ENCODE results near the gene POTEH.
"Not testable (repeated sequence)": the region's sequence is repeated elsewhere in the genome, so short reads cannot be mapped to it uniquely, and the experiment has no call there.

The POTEH gene

GRCh38 chr22:15689749-15690125 lies at the start of gene POTEH:
POTEH (plus strand) TSS chr22:15690026; CDS start chr22:15690078, 52 bp downstream.
- DNase-seq (ENCODE audit: low read depth in 2 of 2, low spot score in 1 of 2): not testable (repeated sequence)

GRCh38 chr22:15642288-15642861 lies 47.5 kb upstream of the POTEH start:
- not testable (repeated sequence) for DNase-seq (ENCODE audit: low read depth in 2 of 2, low spot score in 1 of 2)

DNA sequence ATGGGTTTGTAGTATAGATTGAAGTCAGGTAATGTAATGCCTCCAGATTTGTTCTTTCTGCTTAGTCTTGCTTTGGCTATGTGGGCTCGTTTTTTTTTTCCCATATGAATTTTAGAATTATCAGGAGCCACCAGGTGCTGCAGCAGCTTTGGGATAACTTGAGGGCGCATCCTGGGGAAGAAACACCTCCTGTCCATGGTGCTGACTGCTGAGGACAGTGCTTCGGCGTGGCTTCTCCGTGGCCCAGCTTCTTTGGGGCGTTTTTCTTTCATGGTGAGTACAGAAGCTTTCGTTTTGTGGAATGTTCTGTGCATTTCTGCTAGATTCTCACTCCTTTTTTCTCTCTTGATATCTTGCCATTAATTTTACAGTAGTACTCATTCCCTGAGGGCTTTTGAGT lies 37.9 kb upstream of the POTEH start:
- DNase-seq (ENCODE audit: low read depth in 2 of 2, low spot score in 1 of 2): not testable (repeated sequence)

GRCh38 chr22:15652738-15653137 lies 37.1 kb upstream of the POTEH start:
- not testable (repeated sequence) for DNase-seq (ENCODE audit: low read depth in 2 of 2, low spot score in 1 of 2)

DNA sequence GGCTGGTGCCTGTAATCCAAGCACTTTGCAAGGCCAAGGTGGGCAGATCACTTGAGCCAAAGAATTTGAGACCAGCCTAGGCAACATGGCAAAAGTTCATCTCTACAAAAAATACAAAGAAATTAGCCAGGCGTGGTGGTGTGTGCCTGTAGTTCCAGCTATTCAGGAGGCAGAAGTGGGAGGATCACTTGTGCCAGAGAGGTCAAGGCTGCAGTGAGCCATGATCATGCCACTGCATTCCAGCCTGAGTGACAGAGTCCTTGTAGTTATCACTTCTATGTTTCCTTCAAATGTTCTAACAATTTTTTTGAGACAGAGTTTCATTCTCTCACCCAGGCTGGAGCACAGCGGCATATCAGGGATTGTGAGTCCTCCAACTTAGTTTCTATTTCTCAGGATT lies 36.6 kb upstream of the POTEH start:
- not testable (repeated sequence) for DNase-seq (ENCODE audit: low read depth in 2 of 2, low spot score in 1 of 2)

DNA sequence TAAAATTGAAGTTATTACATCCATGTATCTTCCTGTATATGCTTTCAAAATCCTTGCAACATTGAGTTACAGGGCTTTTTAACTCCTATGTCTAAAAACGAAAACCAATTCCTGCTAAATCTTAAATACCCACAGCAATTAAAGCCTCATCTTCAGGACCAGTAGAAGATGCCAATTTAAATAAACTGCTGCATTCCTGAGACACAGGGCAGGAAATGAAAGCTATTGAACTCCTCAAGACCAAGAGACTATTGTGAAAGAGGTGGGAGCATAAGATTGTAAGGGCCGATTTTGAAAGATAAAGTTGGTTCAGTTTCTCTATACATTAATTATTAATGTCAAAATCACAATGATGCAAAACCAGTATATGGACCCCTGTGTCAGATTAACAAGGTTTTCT lies 28.7 kb upstream of the POTEH start:
- not testable (repeated sequence) for DNase-seq (ENCODE audit: low read depth in 2 of 2, low spot score in 1 of 2)

GRCh38 chr22:15664682-15665081 lies 25.1 kb upstream of the POTEH start:
- DNase-seq (ENCODE audit: low read depth in 2 of 2, low spot score in 1 of 2): not testable (repeated sequence)

- not testable (repeated sequence) for DNase-seq (ENCODE audit: low read depth in 2 of 2, low spot score in 1 of 2)
Observed at GRCh38 chr22:15665478-15665877, 24.3 kb upstream of the POTEH start.

- not testable (repeated sequence) for DNase-seq (ENCODE audit: low read depth in 2 of 2, low spot score in 1 of 2)
Observed at GRCh38 chr22:15669430-15669829, 20.4 kb upstream of the POTEH start.

DNA sequence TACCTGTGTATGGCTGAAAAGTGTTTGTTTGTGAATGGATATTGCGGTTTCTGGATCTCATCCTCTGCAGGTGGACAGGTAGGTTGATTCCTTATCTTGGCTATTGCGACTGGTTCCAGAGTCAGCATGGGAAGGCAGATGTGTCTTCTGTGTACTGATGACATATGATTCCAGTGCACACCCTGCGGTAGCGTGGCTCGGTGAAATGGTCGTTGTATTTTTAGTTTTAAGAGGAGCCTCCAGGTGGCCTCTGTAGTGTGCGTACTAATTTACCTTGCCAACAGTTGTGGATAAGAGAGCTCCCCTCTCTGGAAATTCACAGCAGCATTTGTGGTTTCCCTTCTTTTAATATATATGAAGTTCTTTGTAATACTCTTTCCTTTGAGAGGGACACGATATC lies 10.1 kb upstream of the POTEH start:
- DNase-seq (ENCODE audit: low read depth in 2 of 2, low spot score in 1 of 2): not testable (repeated sequence)

GRCh38 chr22:15684115-15684514 lies 5.7 kb upstream of the POTEH start:
- not testable (repeated sequence) for DNase-seq (ENCODE audit: low read depth in 2 of 2, low spot score in 1 of 2)

GRCh38 chr22:15684695-15685094 lies 5.1 kb upstream of the POTEH start:
- DNase-seq (ENCODE audit: low read depth in 2 of 2, low spot score in 1 of 2): not testable (repeated sequence)

DNA sequence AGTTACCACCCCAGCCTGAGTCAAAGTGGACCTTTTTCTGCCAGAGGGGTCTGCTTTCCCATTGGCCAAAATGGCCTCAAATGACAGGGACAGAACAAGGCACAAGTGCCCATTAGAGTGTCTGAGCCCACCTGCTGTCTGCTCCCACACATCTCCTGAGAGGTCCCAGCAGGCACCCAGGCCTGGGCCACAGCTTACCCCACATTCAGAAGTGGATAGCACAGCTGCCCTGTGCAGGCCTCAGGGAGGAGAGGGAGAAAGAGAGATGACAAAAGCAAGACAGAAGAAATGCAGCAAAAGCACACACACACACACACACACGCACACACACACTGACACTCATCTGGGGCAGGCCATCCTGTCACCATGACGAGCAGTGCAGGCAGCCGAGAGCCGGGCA lies 4.2 kb upstream of the POTEH start:
- DNase-seq (ENCODE audit: low read depth in 2 of 2, low spot score in 1 of 2): not testable (repeated sequence)

GRCh38 chr22:15687086-15687485 lies 2.7 kb upstream of the POTEH start:
- not testable (repeated sequence) for DNase-seq (ENCODE audit: low read depth in 2 of 2, low spot score in 1 of 2)

DNA sequence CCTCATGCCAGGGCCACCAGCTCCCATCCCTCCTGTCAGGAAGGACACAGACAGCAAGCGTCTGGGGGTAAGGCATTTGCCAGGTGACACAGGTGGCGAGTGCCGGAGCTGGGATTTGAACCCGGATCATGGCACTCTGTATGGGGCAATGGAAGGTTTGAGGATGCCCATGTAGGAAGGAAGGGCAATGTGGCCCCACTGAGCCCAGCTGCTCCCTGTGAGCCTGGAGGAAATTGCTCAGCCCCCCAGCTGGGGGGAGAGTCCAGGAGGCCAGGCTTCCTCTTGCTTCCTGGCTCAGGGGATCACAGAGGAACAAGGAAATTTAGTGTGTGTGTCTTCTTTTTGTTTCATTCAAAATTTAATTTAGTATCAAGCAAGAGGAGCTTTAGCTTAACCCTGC lies 2.1 kb upstream of the POTEH start:
- not testable (repeated sequence) for DNase-seq (ENCODE audit: low read depth in 2 of 2, low spot score in 1 of 2)

- not testable (repeated sequence) for DNase-seq (ENCODE audit: low read depth in 2 of 2, low spot score in 1 of 2)
Observed at GRCh38 chr22:15688090-15688489, 1.7 kb upstream of the POTEH start.

DNA sequence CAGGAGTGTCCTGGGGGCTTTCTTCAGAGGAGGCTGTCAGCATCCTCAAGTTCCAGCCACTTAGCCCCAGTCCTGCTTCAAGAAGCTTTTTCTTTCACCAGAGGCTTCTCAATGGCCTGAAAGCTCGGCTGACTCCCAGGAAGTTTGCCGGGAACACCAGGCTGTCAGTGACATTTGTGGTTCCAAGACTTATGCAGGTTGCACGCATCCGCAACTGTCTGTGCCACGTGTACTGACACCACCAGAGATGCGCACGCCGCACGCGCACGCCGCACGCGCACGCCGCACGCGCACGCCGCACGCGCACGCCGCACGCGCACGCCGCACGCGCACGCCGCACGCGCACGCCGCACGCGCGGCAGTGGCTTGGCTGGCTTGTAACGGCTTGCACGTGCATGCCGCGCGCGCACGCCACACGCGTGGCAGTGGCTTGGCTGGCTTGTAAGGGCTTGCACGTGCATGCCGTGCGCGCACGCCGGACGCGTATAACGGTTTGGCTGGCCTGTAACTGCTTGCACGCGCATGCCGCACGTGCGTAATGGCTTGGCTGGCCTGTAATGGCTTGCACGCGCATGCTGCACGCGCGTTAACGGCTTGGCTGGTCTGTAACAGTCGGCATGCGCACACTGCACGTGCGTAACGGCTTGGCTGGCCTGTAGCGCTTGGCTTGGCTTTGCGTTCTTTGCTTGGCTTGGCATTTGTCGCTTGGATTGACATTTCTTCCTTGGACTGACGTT lies 646 bp upstream of the POTEH start:
- not testable (repeated sequence) for DNase-seq (ENCODE audit: low read depth in 2 of 2, low spot score in 1 of 2)

GRCh38 chr22:15713600-15713999 lies 23.8 kb downstream of the POTEH start:
- DNase-seq (ENCODE audit: low read depth in 2 of 2, low spot score in 1 of 2): not testable (repeated sequence)

DNA sequence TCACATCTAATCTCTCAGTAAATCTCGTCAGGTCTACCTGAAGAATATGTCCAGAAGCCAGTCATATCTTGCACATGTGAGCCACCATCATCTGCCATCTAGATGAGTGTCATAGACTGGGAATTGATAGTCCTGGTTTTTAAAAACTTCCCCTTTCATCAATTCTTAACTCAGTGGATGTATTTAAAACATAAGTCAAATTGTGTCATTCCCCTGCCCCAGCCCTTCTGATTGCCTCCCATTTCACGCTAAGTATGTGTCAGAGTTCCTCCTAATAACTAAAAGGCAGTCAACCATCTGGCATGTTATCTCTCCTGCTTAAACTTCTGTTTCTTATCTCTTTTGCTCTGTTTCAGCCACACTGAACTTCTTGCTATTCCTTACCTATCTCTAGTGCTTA lies 24.3 kb downstream of the POTEH start:
- DNase-seq (ENCODE audit: low read depth in 2 of 2, low spot score in 1 of 2): not testable (repeated sequence)

DNA sequence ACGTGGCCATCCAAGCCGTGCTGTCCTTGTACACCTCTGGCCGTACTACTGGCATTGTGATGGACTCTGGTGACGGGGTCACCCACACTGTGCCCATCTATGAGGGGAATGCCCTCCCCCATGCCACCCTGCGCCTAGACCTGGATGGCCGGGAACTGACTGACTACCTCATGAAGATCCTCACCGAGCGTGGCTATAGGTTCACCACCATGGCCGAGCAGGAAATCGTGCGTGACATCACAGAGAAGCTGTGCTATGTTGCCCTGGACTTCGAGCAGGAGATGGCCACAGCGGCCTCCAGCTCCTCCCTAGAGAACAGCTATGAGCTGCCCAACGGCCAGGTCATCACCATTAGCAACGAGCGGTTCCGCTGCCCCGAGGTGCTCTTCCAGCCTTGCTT lies 32.1 kb downstream of the POTEH start:
- DNase-seq (ENCODE audit: low read depth in 2 of 2, low spot score in 1 of 2): not testable (repeated sequence)

DNA sequence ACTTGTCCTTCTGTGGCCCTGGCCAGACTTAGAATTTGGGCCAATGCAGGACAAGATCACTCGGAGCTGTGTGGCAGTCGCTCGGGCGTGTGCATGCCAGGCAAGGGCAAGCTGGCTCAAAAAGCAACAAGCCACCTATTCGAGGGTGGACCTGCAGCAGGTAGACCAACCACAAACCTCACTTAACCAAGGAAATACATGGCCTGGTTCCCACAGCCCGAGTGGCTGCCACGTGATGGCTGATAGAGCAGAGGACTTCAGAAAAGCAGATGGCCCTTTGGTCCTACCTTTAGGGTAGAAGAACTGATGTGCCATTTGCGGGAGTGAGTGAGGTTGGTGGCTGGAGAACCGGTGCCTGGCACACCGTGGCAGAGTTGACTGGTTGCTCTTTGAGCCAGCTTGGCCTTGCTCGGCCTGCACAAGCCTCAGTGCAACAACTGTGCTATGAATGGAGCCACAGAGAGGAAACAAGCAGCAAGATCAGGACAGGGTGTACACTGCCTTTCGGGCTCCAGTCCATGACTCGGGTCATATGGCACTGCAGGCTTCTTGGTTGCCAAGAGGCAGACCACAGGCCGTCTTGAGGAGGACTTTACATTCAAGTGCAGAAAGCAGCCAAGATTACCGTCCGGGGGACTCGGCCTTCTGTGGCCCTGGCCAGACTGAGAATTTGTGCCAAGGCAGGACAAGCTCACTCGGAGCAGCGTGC lies 39.5 kb downstream of the POTEH start:
- not testable (repeated sequence) for DNase-seq (ENCODE audit: low read depth in 2 of 2, low spot score in 1 of 2)

GRCh38 chr22:15731023-15731422 lies 41.2 kb downstream of the POTEH start:
- not testable (repeated sequence) for DNase-seq (ENCODE audit: low read depth in 2 of 2, low spot score in 1 of 2)

Measured in stimulated activated CD8-positive, alpha-beta memory T cell treated with anti-CD3 and anti-CD28 coated beads, Interleukin-4, amount 100 ng/mL, for 4 hours (primary cell).